ENCODE results near the gene PTPRN2.
"Not testable (repeated sequence)": the region's sequence is repeated elsewhere in the genome, so short reads cannot be mapped to it uniquely, and the experiment has no call there.

PTPRN2 gene

GRCh38 chr7:157596471-157596870, 991.2 kb downstream of the PTPRN2 start:
- DNase-seq = no peak

- DNase-seq = no peak
Measured at GRCh38 chr7:157596026-157596425, 991.6 kb downstream of the PTPRN2 start.

- DNase-seq = no peak
Measured at GRCh38 chr7:157595086-157595855, 992.4 kb downstream of the PTPRN2 start.

- DNase-seq = no peak
Measured at GRCh38 chr7:157594306-157594705, 993.3 kb downstream of the PTPRN2 start.

- no peak for DNase-seq
Measured at GRCh38 chr7:157593541-157593940, 994.1 kb downstream of the PTPRN2 start.

GRCh38 chr7:157592636-157593320, 994.8 kb downstream of the PTPRN2 start:
- DNase-seq = not testable (repeated sequence)

- no peak for DNase-seq
Measured at GRCh38 chr7:157590526-157590925, 997.1 kb downstream of the PTPRN2 start.

GRCh38 chr7:157589680-157590079, 997.9 kb downstream of the PTPRN2 start:
- DNase-seq = no peak

GRCh38 chr7:157587805-157588560, 999.6 kb downstream of the PTPRN2 start:
- DNase-seq = no peak

GRCh38 chr7:157587051-157587804, 1000.4 kb downstream of the PTPRN2 start:
- no peak for DNase-seq

GRCh38 chr7:157586426-157586955, 1001.1 kb downstream of the PTPRN2 start:
- DNase-seq = no peak

GRCh38 chr7:157585113-157585861, 1002.3 kb downstream of the PTPRN2 start:
- no peak for DNase-seq

GRCh38 chr7:157584420-157584819, 1003.2 kb downstream of the PTPRN2 start:
- no peak for DNase-seq

- no peak for DNase-seq
Measured at GRCh38 chr7:157581740-157582139, 1005.9 kb downstream of the PTPRN2 start.

GRCh38 chr7:157580324-157580723, 1007.3 kb downstream of the PTPRN2 start:
- no peak for DNase-seq

- no peak for DNase-seq
Measured at GRCh38 chr7:157579425-157579824, 1008.2 kb downstream of the PTPRN2 start.

- no peak for DNase-seq
Measured at GRCh38 chr7:157577796-157578339, 1009.8 kb downstream of the PTPRN2 start.

- DNase-seq = no peak
Measured at GRCh38 chr7:157577061-157577460, 1010.6 kb downstream of the PTPRN2 start.

- peak; percentile 14 to 36 for DNase-seq
Measured at GRCh38 chr7:157576415-157576814, 1011.2 kb downstream of the PTPRN2 start.

GRCh38 chr7:157575777-157576176, 1011.8 kb downstream of the PTPRN2 start:
- no peak for DNase-seq

- DNase-seq = no peak
Measured at GRCh38 chr7:157574914-157575586, 1012.6 kb downstream of the PTPRN2 start.
